ENCODE results near the gene TRIM9.
"Not testable (repeated sequence)": the region's sequence is repeated elsewhere in the genome, so short reads cannot be mapped to it uniquely, and the experiment has no call there.

Gene TRIM9

DNA sequence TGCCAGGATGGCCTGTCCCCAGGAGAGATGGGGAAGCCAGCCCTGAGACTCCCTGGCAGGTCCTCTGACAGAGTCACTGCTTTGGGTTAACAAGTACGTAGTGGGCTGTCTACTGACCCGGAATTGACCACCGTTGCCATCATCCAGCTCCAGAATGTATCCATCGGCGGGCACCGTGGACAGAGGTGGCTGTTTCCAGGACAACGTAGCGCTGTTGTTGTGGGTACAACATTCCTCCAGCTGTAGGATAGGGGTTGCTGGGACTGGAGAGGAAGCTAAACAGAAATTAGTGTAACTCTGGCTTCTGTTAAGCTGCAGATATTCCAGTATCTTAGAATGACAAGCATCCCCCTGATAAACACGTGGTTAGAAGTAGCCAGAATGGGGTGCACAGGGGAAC, 94.3 kb downstream of the TRIM9 start:
- in situ Hi-C loops (cut with MboI; ENCODE audit: low sequenced_read_pairs, unreplicated experiment): no loop called here
- no peak for DNase-seq (ENCODE audit: low spot score)

DNA sequence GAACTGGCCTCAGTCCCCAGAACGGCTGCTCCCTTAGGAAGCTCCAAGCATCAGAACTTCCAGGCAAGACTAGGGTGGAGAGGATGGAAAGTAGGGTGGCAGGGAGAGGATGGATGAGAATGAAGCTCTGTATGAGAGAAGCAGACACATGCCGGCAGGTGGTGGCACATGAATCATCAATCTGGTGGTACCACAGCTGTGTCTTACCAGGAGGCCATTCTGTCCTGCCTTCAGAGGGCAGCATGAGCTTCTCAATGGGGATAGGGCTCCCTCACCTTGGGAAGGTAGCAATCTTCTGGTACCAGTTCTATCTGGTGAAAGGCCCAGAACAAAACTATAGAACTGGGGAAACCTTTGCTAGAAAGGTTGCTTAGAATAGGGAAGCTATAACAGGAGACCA, 95.2 kb downstream of the TRIM9 start:
- in situ Hi-C loops (cut with MboI; ENCODE audit: low sequenced_read_pairs, unreplicated experiment): no loop called here
- TF ChIP-seq, protein P1, sequence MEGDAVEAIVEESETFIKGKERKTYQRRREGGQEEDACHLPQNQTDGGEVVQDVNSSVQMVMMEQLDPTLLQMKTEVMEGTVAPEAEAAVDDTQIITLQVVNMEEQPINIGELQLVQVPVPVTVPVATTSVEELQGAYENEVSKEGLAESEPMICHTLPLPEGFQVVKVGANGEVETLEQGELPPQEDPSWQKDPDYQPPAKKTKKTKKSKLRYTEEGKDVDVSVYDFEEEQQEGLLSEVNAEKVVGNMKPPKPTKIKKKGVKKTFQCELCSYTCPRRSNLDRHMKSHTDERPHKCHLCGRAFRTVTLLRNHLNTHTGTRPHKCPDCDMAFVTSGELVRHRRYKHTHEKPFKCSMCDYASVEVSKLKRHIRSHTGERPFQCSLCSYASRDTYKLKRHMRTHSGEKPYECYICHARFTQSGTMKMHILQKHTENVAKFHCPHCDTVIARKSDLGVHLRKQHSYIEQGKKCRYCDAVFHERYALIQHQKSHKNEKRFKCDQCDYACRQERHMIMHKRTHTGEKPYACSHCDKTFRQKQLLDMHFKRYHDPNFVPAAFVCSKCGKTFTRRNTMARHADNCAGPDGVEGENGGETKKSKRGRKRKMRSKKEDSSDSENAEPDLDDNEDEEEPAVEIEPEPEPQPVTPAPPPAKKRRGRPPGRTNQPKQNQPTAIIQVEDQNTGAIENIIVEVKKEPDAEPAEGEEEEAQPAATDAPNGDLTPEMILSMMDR (IDR thresholded peaks at IDR 0.05; ENCODE audit: borderline replicate concordance, control extremely low read depth, extremely low read depth, insufficient read depth, missing control alignments): no peak
- DNase-seq (ENCODE audit: low spot score): no peak

More for the DNA sequence above, 94.3 kb downstream of the TRIM9 start:
- TF ChIP-seq, protein P1 (IDR thresholded peaks at IDR 0.05; ENCODE audit: borderline replicate concordance, control extremely low read depth, extremely low read depth, insufficient read depth, missing control alignments): no peak

DNA sequence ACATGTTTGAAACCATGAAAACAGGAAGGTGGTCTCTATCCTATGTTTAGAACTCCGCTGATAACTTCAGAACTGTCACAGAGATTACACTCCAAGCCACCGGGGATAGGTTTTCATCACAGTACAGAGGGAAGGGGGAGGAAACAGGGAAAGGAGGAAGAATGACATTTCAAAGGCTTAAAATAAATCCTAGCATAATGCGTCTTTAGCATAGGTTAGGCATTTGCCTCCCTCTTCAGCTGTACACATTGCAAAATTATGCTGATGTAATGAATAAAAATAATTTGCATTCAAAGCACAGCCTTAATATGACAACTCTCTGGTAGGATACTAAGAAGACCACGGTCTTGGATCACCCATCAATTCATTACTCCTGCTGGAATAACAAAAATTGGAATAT, 96.3 kb downstream of the TRIM9 start:
- TF ChIP-seq, protein P1 (IDR thresholded peaks at IDR 0.05; ENCODE audit: borderline replicate concordance, control extremely low read depth, extremely low read depth, insufficient read depth, missing control alignments): no peak
- in situ Hi-C loops (cut with MboI; ENCODE audit: low sequenced_read_pairs, unreplicated experiment): no loop called here
- DNase-seq (ENCODE audit: low spot score): no peak

DNA sequence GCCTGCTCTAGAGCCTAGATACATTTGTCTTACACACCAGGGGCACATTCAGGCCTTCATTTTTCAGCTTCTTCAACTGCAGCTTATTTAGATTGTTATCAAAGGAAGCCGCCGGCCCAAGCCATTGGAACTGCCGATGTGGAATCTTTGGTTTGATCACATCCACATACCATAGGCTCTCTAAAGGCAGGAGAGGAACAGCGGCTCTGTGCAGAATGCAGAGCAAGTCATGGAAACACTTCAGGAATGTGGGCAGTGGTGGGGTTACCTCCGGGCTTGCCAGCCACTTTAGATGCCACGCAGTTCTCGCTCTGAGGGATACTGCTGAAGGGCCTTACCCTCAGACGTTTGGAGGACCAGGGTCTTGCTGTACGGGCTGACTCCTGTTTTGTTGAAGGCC, 97.2 kb downstream of the TRIM9 start:
- in situ Hi-C loops (cut with MboI; ENCODE audit: low sequenced_read_pairs, unreplicated experiment): no loop called here
- TF ChIP-seq, protein P1 (IDR thresholded peaks at IDR 0.05; ENCODE audit: borderline replicate concordance, control extremely low read depth, extremely low read depth, insufficient read depth, missing control alignments): no peak
- DNase-seq (ENCODE audit: low spot score): no peak

DNA sequence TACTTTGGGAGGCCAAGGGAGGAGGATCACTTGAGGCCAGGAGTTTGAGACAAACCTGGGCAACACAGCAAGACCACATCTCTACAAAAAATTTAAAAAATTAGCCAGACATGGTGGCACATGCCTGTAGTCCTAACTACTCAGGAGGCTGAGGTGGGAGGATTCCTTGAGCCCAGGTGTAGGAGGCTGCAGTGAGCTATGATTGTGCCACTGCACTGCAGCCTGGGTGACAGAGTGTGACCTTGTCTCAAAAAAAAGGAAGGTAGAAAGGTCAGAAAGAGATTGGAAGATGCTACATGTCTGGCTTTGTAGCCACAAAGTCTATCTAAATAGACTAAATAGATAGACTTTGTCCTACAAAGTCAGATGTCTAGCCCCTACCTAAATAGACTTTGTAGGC, 100.7 kb downstream of the TRIM9 start:
- in situ Hi-C loops (cut with MboI; ENCODE audit: low sequenced_read_pairs, unreplicated experiment): not testable (repeated sequence)

DNA sequence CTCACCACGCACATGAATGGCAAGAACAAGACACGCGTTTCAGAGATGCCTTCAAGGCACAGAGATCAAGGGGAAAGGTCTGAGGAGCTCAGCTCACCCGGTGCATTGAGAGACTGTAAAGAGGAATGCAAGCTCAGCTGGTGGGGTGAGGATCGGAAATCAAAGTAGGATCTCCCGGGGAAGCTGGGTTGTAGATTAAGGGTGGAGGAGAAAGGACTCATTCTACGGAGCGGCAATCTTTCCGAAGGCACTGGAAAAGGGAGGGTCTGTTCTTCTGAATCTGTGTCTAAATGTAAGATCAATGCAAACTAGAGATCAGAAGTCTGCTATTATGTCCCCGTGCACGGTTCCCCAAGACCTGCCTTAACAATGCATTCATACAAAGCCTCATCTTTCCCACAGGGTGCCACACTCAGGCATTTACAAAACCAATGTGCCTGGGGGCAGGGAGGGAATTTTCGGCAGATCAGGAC, 109.0 kb downstream of the TRIM9 start:
- TF ChIP-seq, protein P1 (IDR thresholded peaks at IDR 0.05; ENCODE audit: borderline replicate concordance, control extremely low read depth, extremely low read depth, insufficient read depth, missing control alignments): no peak
- in situ Hi-C loops (cut with MboI; ENCODE audit: low sequenced_read_pairs, unreplicated experiment): no loop called here
- no peak for DNase-seq (ENCODE audit: low spot score)

More for the DNA sequence above, 100.7 kb downstream of the TRIM9 start:
- not testable (repeated sequence) for DNase-seq (ENCODE audit: low spot score)

DNA sequence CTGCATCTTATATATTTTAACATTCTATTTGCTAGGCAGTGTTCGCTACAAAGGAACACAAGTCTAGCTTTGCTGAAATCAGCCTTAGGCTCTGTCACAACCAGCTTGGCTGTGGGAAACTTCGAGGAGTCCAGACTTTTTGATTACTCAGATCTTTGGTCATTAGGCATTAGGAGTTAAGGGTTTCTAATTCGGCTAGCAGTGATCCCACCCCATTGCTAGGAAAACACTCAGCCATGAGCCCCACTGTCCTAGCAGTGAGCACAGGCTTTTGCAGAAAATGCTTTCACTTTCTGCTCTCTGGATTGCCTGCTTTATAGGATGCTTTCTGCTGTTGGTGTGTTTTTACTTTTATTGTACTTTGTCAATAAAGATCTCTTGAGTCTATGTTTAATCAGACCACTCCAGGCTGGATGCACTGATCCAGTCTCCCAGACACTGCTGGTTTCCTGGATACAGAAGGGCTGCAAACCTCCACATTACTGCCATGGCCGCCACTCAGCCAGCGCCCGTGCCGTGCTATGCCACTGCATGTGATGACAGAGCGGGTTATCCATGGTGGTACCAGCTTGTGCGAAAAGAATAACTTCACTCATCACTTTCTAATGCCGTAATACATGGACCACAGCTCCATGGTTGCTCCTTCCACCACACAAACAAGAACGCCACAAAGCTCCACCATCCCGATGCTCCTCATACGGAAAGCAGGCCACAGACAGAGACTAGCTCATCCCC, 109.6 kb downstream of the TRIM9 start:
- TF ChIP-seq, protein P1 (IDR thresholded peaks at IDR 0.05; ENCODE audit: borderline replicate concordance, control extremely low read depth, extremely low read depth, insufficient read depth, missing control alignments): no peak
- in situ Hi-C loops (cut with MboI; ENCODE audit: low sequenced_read_pairs, unreplicated experiment): no loop called here

More for the DNA sequence above, 109.6 kb downstream of the TRIM9 start:
- no peak for DNase-seq (ENCODE audit: low spot score)
